Stimulated activated CD4-positive, alpha-beta T cell treated with anti-CD3 and anti-CD28 coated beads, Interleukin-4, amount 100 ng/mL, for 24 hours (primary cell): ENCODE measurements around the gene KIF14.
"Not testable (repeated sequence)": the region's sequence is repeated elsewhere in the genome, so short reads cannot be mapped to it uniquely, and the experiment has no call there.

ENCODE experiments used
- DNase-seq: peaks from one replicate; pipeline ENCODE4 v3.0.0-alpha.2; 2020

Gene KIF14

DNA sequence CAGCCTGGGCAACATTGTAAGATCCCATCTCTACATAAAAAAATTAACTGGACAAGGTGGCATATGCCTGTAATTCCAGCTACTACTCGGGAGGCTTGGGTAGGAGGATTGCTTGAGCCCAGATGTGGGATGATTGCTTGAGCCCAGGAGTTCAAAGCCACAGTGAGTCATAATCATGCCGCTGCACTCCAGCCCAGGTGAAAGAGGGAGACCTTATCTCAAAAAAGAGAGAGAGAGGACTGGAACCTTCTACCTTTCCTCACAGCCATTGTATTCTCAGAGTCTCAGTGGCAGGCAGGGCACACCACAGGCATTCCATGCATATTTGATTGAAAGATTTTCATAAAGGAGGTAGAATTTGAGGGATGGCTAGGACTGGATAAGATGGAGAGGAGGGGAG, 78.4 kb downstream of the KIF14 start:
- no peak for DNase-seq

GRCh38 chr1:200540281-200540680, 80.3 kb downstream of the KIF14 start:
- DNase-seq: no peak

- no peak for DNase-seq
These were observed 82.4 kb downstream of the KIF14 start for GRCh38 chr1:200538179-200538578.

- DNase-seq: peak; percentile 14
These were observed 84.9 kb downstream of the KIF14 start for GRCh38 chr1:200535605-200536004.

GRCh38 chr1:200530623-200531261, 89.8 kb downstream of the KIF14 start:
- peak; percentile 22 for DNase-seq

- no peak for DNase-seq
These were observed 91.5 kb downstream of the KIF14 start for GRCh38 chr1:200528858-200529606.

GRCh38 chr1:200527670-200528069, 92.9 kb downstream of the KIF14 start:
- no peak for DNase-seq

- no peak for DNase-seq
These were observed 93.6 kb downstream of the KIF14 start for GRCh38 chr1:200526709-200527612.

- DNase-seq: no peak
These were observed 95.2 kb downstream of the KIF14 start for GRCh38 chr1:200525090-200525987.

DNA sequence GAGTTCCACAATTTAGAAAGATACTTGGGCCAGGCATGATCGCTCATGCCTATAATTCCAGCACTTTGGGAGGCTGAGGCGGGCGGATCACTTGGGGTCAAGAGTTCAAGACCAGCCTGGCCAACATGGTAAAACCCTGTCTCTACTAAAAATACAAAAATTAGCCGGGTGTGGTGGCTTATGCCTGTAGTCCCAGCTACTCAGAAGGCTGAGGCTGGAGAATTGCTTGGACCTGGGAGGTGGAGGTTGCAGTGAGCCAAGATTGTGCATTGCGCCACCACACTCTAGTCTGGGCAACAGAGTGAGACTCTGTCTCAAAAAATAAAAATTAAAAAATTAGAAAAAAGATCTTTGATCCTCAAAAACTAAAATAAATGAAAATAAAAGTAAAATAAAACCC, 96.0 kb downstream of the KIF14 start:
- not testable (repeated sequence) for DNase-seq

DNA sequence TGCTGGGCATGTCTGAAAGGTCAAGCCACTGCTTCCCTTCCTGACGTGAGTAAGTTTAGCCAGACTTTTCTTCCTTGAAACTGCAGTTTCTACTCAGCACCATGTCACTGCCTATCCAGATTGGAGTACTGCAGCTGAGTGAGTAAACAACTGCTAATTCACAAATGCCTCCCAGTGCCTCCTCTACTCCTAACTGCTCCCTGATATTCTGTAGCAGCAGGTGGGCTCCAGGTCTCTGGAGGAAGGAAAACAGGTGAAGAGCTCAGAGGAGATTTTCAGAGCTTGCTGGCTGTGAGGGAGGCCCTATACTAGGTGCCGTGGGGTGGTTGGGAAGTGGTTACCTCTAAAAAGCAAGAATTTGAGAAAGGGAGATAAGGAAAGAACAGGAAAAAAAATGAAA, 96.5 kb downstream of the KIF14 start:
- DNase-seq: no peak

DNA sequence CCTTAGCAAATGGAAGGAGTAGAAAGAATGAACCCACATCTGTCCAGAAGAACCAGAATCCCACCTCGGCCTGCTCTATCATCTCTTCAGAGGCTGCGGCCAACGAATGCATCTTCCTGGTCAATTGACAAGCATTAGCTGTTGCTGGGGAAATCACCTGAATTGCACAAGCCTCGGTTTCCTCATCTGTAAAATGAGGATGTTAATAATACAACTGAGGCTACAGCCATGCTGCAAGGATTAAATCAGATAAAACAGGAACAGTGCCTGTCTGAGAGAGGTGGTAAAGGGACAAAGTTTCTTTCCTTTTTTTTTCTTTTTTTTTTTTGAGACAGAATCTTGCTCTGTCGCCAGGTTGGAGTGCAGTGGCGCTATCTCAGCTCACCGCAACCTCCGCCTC, 99.8 kb downstream of the KIF14 start:
- DNase-seq: no peak

GRCh38 chr1:200518524-200518923, 102.0 kb downstream of the KIF14 start:
- DNase-seq: no peak

GRCh38 chr1:200512191-200512590, 108.4 kb downstream of the KIF14 start:
- no peak for DNase-seq

DNA sequence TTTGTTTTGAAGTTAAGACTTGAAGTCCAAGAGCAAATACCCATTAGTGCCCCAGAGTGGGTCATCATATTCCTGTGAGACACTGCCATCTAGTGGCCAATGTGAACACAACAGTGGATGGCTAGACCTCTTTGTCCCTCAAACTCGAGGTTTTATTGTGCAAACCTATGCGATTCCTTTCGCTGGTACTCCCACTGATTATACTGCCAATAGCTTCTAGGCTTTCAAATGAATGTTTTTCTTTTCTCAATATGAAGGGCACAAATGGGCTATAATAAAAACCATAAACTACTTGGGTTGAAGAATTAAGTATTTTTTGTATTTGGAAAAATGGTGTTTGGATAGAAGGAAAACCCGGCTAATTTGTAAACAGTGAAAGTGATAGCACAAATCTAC, 110.3 kb downstream of the KIF14 start:
- DNase-seq: peak; percentile 79

GRCh38 chr1:200506471-200506870, 114.1 kb downstream of the KIF14 start:
- DNase-seq: no peak

GRCh38 chr1:200505257-200505656, 115.3 kb downstream of the KIF14 start:
- no peak for DNase-seq
